Smooth muscle cell (in vitro differentiated cells): ENCODE measurements around the gene SLC6A7. TPM values are rescaled to one million over a fixed set of nuclear protein-coding genes. Genes with fewer than 3 reads are reported as not detected.

Source experiments
- DNase-seq: peaks from one replicate; lab custom pipeline; 2025; ENCODE audit not compliant: unreplicated experiment; lab: John Stamatoyannopoulos, UW
- H2AFZ ChIP-seq: fragments of 200-600 bp; sonication (generic); 2 replicates; pipeline ENCODE4 v1.6.0; 2016; ENCODE audit warnings: antibody characterized with exemption, low read depth, mild to moderate bottlenecking
- H3F3A ChIP-seq: fragments of 200-600 bp; sonication (generic); 2 replicates; pipeline ENCODE4 v1.6.0; 2017; ENCODE audit warnings: antibody characterized with exemption, low read depth
- H3K27ac ChIP-seq: fragments of 200-600 bp; sonication (generic); 2 replicates; pipeline ENCODE4 v1.5.1; 2016; ENCODE audit warnings: low read depth, mild to moderate bottlenecking
- H3K27me3 ChIP-seq: fragments of 200-600 bp; sonication (generic); 2 replicates; pipeline ENCODE4 v1.6.1; 2016; ENCODE audit warnings: low read depth, mild to moderate bottlenecking
- H3K36me3 ChIP-seq: fragments of 200-600 bp; sonication (generic); 2 replicates; pipeline ENCODE4 v1.5.1; 2016; ENCODE audit warnings: low read depth
- H3K4me1 ChIP-seq: fragments of 200-600 bp; sonication (generic); 2 replicates; pipeline ENCODE4 v1.5.1; 2016; ENCODE audit warnings: low read depth
- H3K4me2 ChIP-seq: fragments of 200-600 bp; sonication (generic); 2 replicates; pipeline ENCODE4 v1.6.0; 2016; ENCODE audit warnings: mild to moderate bottlenecking
- H3K4me3 ChIP-seq: fragments of 200-600 bp; sonication (generic); 2 replicates; pipeline ENCODE4 v1.5.1; 2016; ENCODE audit warnings: mild to moderate bottlenecking
- H3K79me2 ChIP-seq: fragments of 200-600 bp; sonication (generic); 2 replicates; pipeline ENCODE4 v1.6.0; 2016; ENCODE audit warnings: low read depth, mild to moderate bottlenecking
- H3K9ac ChIP-seq: fragments of 200-600 bp; sonication (generic); 2 replicates; pipeline ENCODE4 v1.6.0; 2016; ENCODE audit warnings: low read depth
- H3K9me3 ChIP-seq: fragments of 200-600 bp; sonication (generic); replicated peaks from 2 replicates; pipeline ENCODE4 v1.5.1; 2016; ENCODE audit warnings: low read depth
- H4K20me1 ChIP-seq: fragments of 200-600 bp; sonication (generic); 2 replicates; pipeline ENCODE4 v1.6.0; 2016; ENCODE audit warnings: low read depth
- CTCF ChIP-seq: fragments of 200-600 bp; sonication (generic); IDR thresholded peaks from 2 replicates; pipeline ENCODE4 v1.5.1; 2017; ENCODE audit warnings: borderline replicate concordance, mild to moderate bottlenecking, antibody characterized with exemption; ENCODE audit not compliant: insufficient read depth, poor library complexity, severe bottlenecking
- WGBS: methylation state at CpG from one replicate; pipeline ENCODE4 v1.1.7; 2016; ENCODE audit warnings: low lambda C conversion rate; 5-methylcytosine and 5-hydroxymethylcytosine counted together
- polyA plus RNA-seq: library from polyadenylated mRNA; unstranded; fragments of >200 nt; fragmentation: Nextera tagmentation; extraction: Ambion mirVana; gene quantifications from 2 replicates; pipeline ENCODE4 v1.2.1, GENCODE V29; 2016
- total RNA-seq: library from RNA; depleted of rRNA; stranded (reverse); fragments of >200 nt; gene quantifications from 2 replicates; pipeline ENCODE4 v1.2.3, GENCODE V29; 2014

SLC6A7 gene
- total and polyA plus RNA-seq, 2 experiments from 2014 or later = 0.10 TPM; not detected in 1

- Histone ChIP-seq H4K20me1 (peaks cover 87% of the 10 kb centered on the region), H2AFZ (no peak overlapping the region), H3K9ac (peak overlapping the region; percentile 10), H3K4me2 (peak overlapping the region; percentile 94), H3K27me3 (no peaks in the 10 kb centered on the region), H3K79me2 (peaks cover 96% of the 10 kb centered on the region), H3F3A (peaks cover 35% of the 10 kb centered on the region), H3K36me3 (no peaks in the 10 kb centered on the region), H3K4me3 (no peak overlapping the region), H3K27ac (peak overlapping the region; percentile 100), H3K4me1 (peaks cover 54% of the 10 kb centered on the region), H3K9me3 (no peaks in the 10 kb centered on the region)
- TF ChIP-seq CTCF = no peak
- DNase-seq = no peak
Measured at GRCh38 chr5:150149618-150150017, 40.2 kb upstream of the SLC6A7 start.

- H2AFZ ChIP-seq = no peak overlapping the region
- peaks cover 22% of the 10 kb centered on the region for H3F3A ChIP-seq
- H3K4me1 ChIP-seq = peaks cover 42% of the 10 kb centered on the region
- H3K4me2 ChIP-seq = peak overlapping the region; percentile 94
- H3K9me3 ChIP-seq = no peaks in the 10 kb centered on the region
- H3K4me3 ChIP-seq = peak overlapping the region; percentile 70
- 40% methylated on average over 12 of the region's 12 CpGs for WGBS
- peaks cover 76% of the 10 kb centered on the region for H3K79me2 ChIP-seq
- peaks cover 66% of the 10 kb centered on the region for H4K20me1 ChIP-seq
- DNase-seq = no peak
- peak overlapping the region; percentile 11 for H3K9ac ChIP-seq
- no peak for TF ChIP-seq CTCF
- H3K27ac ChIP-seq = peak overlapping the region; percentile 100
- no peaks in the 10 kb centered on the region for H3K27me3 ChIP-seq
- no peaks in the 10 kb centered on the region for H3K36me3 ChIP-seq
Measured at GRCh38 chr5:150152636-150153462, 37.0 kb upstream of the SLC6A7 start.

- 27% methylated on average over 2 of the region's 2 CpGs for WGBS
Measured at GRCh38 chr5:150153483-150153882, 36.4 kb upstream of the SLC6A7 start.

More at GRCh38 chr5:150153483-150153882, 36.4 kb upstream of the SLC6A7 start:
- Histone ChIP-seq H3K27ac (peak overlapping the region; percentile 100), H3K4me2 (peak overlapping the region; percentile 94), H3K9ac (peak overlapping the region; percentile 78), H4K20me1 (peaks cover 60% of the 10 kb centered on the region), H3K27me3 (no peaks in the 10 kb centered on the region), H3K79me2 (peaks cover 69% of the 10 kb centered on the region), H2AFZ (no peak overlapping the region), H3K4me3 (peak overlapping the region; percentile 70), H3K9me3 (no peaks in the 10 kb centered on the region), H3K36me3 (no peaks in the 10 kb centered on the region), H3F3A (peaks cover 24% of the 10 kb centered on the region), H3K4me1 (peaks cover 42% of the 10 kb centered on the region)
- no peak for DNase-seq
- no peak for TF ChIP-seq CTCF
